CD4-positive, alpha-beta memory T cell (primary cell): ENCODE measurements around the gene ASTN2. TPM values are rescaled to one million over a fixed set of nuclear protein-coding genes. Genes with fewer than 3 reads are reported as not detected.

Source experiments
- CTCF ChIA-PET: fragments of 350-600 bp; sonication (Branson Sonifier 250); formaldehyde crosslinking; loops from one replicate; lab custom pipeline; 2021; ENCODE audit warnings: inconsistent platforms; ENCODE audit not compliant: partially characterized antibody; lab: Charles Lee
- POLR2A ChIA-PET: fragments of 350-600 bp; sonication (Branson Sonifier 250); formaldehyde crosslinking; loops from one replicate; lab custom pipeline; 2021; ENCODE audit not compliant: partially characterized antibody; lab: Charles Lee
- DNase-seq, 5 donors: peaks; one replicate each; pipeline versions ENCODE4 v3.0.0 to v3.0.0-alpha.2; 2020 to 2022; ENCODE audit warnings: mixed read lengths in 1 of 5
- H3K27ac ChIP-seq: one replicate; pipeline ENCODE4 v1.7.0; 2013; ENCODE audit warnings: low read depth, low read length
- H3K27me3 ChIP-seq: 2 replicates; pipeline ENCODE4 v1.7.0; 2013; ENCODE audit warnings: mild to moderate bottlenecking, low read length, moderate library complexity; ENCODE audit not compliant: insufficient read depth
- H3K36me3 ChIP-seq: 2 replicates; pipeline ENCODE4 v1.7.0; 2013; ENCODE audit warnings: mild to moderate bottlenecking, low read length, moderate library complexity; ENCODE audit not compliant: insufficient read depth
- H3K4me1 ChIP-seq: 2 replicates; pipeline ENCODE4 v1.7.0; 2013; ENCODE audit warnings: mild to moderate bottlenecking, low read length, moderate library complexity; ENCODE audit not compliant: insufficient read depth
- H3K4me3 ChIP-seq, 2 donors: one replicate each; pipeline ENCODE4 v1.7.0; 2013; ENCODE audit warnings: low read length in 2 of 2, mild to moderate bottlenecking in 1 of 2
- H3K9me3 ChIP-seq, 2 donors: one replicate each; pipeline ENCODE4 v1.7.0; 2013; ENCODE audit warnings: low read length in 2 of 2, control low read depth in 1 of 2; ENCODE audit not compliant: control insufficient read depth in 1 of 2
- H3K27ac Mint-ChIP-seq, 7 donors: one replicate each; pipeline ENCODE4 v1.8.0; 2020 to 2021; ENCODE audit warnings: mixed read lengths in 7 of 7, mild to moderate bottlenecking in 6 of 7, inconsistent platforms in 3 of 7, moderate library complexity in 3 of 7
- H3K27me3 Mint-ChIP-seq, 2 donors: one replicate each; pipeline ENCODE4 v1.8.0; 2020 to 2021; ENCODE audit warnings: mixed read lengths in 2 of 2
- H3K36me3 Mint-ChIP-seq, 2 donors: one replicate each; pipeline ENCODE4 v1.8.0; 2020 to 2021; ENCODE audit warnings: mixed read lengths in 2 of 2, inconsistent platforms in 1 of 2, mild to moderate bottlenecking in 1 of 2
- H3K4me1 Mint-ChIP-seq, 4 donors: one replicate each; pipeline ENCODE4 v1.8.0; 2020 to 2021; ENCODE audit warnings: mixed read lengths in 4 of 4, mild to moderate bottlenecking in 1 of 4
- H3K4me3 Mint-ChIP-seq, 8 donors: one replicate each; pipeline ENCODE4 v1.8.0; 2020 to 2021; ENCODE audit warnings: mixed read lengths in 8 of 8, mild to moderate bottlenecking in 7 of 8, moderate library complexity in 6 of 8, inconsistent platforms in 3 of 8
- H3K9me3 Mint-ChIP-seq, 8 donors: one replicate each; pipeline ENCODE4 v1.8.0; 2020 to 2021; ENCODE audit warnings: mixed read lengths in 8 of 8, mild to moderate bottlenecking in 5 of 8, inconsistent platforms in 3 of 8, moderate library complexity in 1 of 8
- intact Hi-C: fragments of 100-400 bp; cut with micrococcal nuclease; formaldehyde crosslinking; loops from one replicate; pipeline ENCODE4 v1.15.1; 2023
- polyA plus RNA-seq, 2 donors: library from polyadenylated mRNA; unstranded; fragments of 300-500 nt; fragmentation: Illumina TruSeq; gene quantifications; one replicate each; pipeline ENCODE4 v1.2.3, GENCODE V29; 2021
- total RNA-seq, 2 experiments: library from RNA; stranded (reverse); gene quantifications; one replicate each; pipeline ENCODE4 v1.2.3, GENCODE V29; 2021

The ASTN2 gene
- total and polyA plus RNA-seq, 4 experiments from 2014 or later = 2.7 to 5.9 (median 4.8) TPM

- Histone ChIP-seq H3K27ac (no peak overlapping the region), H3K36me3 (no peaks in the 10 kb centered on the region), H3K27me3 (no peaks in the 10 kb centered on the region), H3K4me3 (no peak overlapping the region), H3K9me3 (peaks cover 0 to 3% of the 10 kb centered on the region in 2 donors), H3K4me1 (no peaks in the 10 kb centered on the region)
- no peak for DNase-seq
- ChIA-PET POLR2A (no interaction called here), CTCF (no interaction called here)
- intact Hi-C loops = no loop called here
- H3K4me1 Mint-ChIP-seq = no peaks in the 10 kb centered on the region
- peaks cover 3 to 21% of the 10 kb centered on the region in 2 donors for H3K36me3 Mint-ChIP-seq
- no peak overlapping the region for H3K27ac Mint-ChIP-seq
- H3K9me3 Mint-ChIP-seq = peaks cover 0 to 28% (median 21%) of the 10 kb centered on the region in 8 donors
- H3K4me3 Mint-ChIP-seq = no peak overlapping the region
- H3K27me3 Mint-ChIP-seq = no peaks in the 10 kb centered on the region
These were observed 961.1 kb downstream of the ASTN2 start for GRCh38 chr9:116453785-116454184.

- Histone ChIP-seq H3K4me1 (no peaks in the 10 kb centered on the region), H3K27me3 (no peaks in the 10 kb centered on the region), H3K4me3 (no peak overlapping the region), H3K27ac (no peak overlapping the region), H3K9me3 (peaks cover 0 to 3% of the 10 kb centered on the region in 2 donors), H3K36me3 (no peaks in the 10 kb centered on the region)
- no peak overlapping the region for H3K27ac Mint-ChIP-seq
- H3K4me3 Mint-ChIP-seq = no peak overlapping the region
- no peaks in the 10 kb centered on the region for H3K27me3 Mint-ChIP-seq
- peaks cover 3 to 21% of the 10 kb centered on the region in 2 donors for H3K36me3 Mint-ChIP-seq
- intact Hi-C loops = no loop called here
- H3K9me3 Mint-ChIP-seq = peaks cover 0 to 24% (median 17%) of the 10 kb centered on the region in 8 donors
- ChIA-PET POLR2A (no interaction called here), CTCF (no interaction called here)
- no peak for DNase-seq
- H3K4me1 Mint-ChIP-seq = no peaks in the 10 kb centered on the region
These were observed 962.2 kb downstream of the ASTN2 start for GRCh38 chr9:116452634-116453033.

- peaks cover 0 to 21% (median 14%) of the 10 kb centered on the region in 8 donors for H3K9me3 Mint-ChIP-seq
- no peak overlapping the region for H3K27ac Mint-ChIP-seq
- Histone ChIP-seq H3K27me3 (no peaks in the 10 kb centered on the region), H3K27ac (no peak overlapping the region), H3K9me3 (no peaks in the 10 kb centered on the region), H3K4me3 (no peak overlapping the region), H3K36me3 (no peaks in the 10 kb centered on the region), H3K4me1 (no peaks in the 10 kb centered on the region)
- CTCF ChIA-PET = no interaction called here
- intact Hi-C loops = no loop called here
- no peaks in the 10 kb centered on the region for H3K27me3 Mint-ChIP-seq
- no peak for DNase-seq
- no peaks in the 10 kb centered on the region for H3K4me1 Mint-ChIP-seq
- POLR2A ChIA-PET = no interaction called here
- H3K36me3 Mint-ChIP-seq = peaks cover 3 to 22% of the 10 kb centered on the region in 2 donors
- no peak overlapping the region for H3K4me3 Mint-ChIP-seq
These were observed 962.6 kb downstream of the ASTN2 start for GRCh38 chr9:116452227-116452626.

GRCh38 chr9:116451500-116452115, 963.2 kb downstream of the ASTN2 start:
- Histone ChIP-seq H3K4me3 (no peak overlapping the region), H3K9me3 (no peaks in the 10 kb centered on the region), H3K27ac (no peak overlapping the region), H3K4me1 (no peaks in the 10 kb centered on the region), H3K27me3 (no peaks in the 10 kb centered on the region), H3K36me3 (no peaks in the 10 kb centered on the region)
- H3K4me1 Mint-ChIP-seq = no peaks in the 10 kb centered on the region
- CTCF ChIA-PET = no interaction called here
- H3K27me3 Mint-ChIP-seq = no peaks in the 10 kb centered on the region
- DNase-seq = no peak
- peaks cover 0 to 15% (median 9%) of the 10 kb centered on the region in 8 donors for H3K9me3 Mint-ChIP-seq
- H3K4me3 Mint-ChIP-seq = no peak overlapping the region
- POLR2A ChIA-PET = no interaction called here
- peaks cover 3 to 19% of the 10 kb centered on the region in 2 donors for H3K36me3 Mint-ChIP-seq
- intact Hi-C loops = no loop called here
- H3K27ac Mint-ChIP-seq = no peak overlapping the region

GRCh38 chr9:116450378-116451139, 964.3 kb downstream of the ASTN2 start:
- H3K4me1 Mint-ChIP-seq = no peaks in the 10 kb centered on the region
- Histone ChIP-seq H3K36me3 (no peaks in the 10 kb centered on the region), H3K4me3 (no peak overlapping the region), H3K27me3 (no peaks in the 10 kb centered on the region), H3K4me1 (no peaks in the 10 kb centered on the region), H3K9me3 (no peaks in the 10 kb centered on the region), H3K27ac (no peak overlapping the region)
- peaks cover 3 to 11% of the 10 kb centered on the region in 2 donors for H3K36me3 Mint-ChIP-seq
- DNase-seq = no peak
- intact Hi-C loops = no loop called here
- CTCF ChIA-PET = no interaction called here
- H3K27me3 Mint-ChIP-seq = no peaks in the 10 kb centered on the region
- H3K27ac Mint-ChIP-seq = no peak overlapping the region
- POLR2A ChIA-PET = no interaction called here
- no peak overlapping the region for H3K4me3 Mint-ChIP-seq
- H3K9me3 Mint-ChIP-seq = peaks cover 0 to 7% (median 2%) of the 10 kb centered on the region in 8 donors

GRCh38 chr9:116449949-116450348, 964.9 kb downstream of the ASTN2 start:
- intact Hi-C loops = no loop called here
- Mint-ChIP-seq H3K4me3 (no peak overlapping the region), H3K9me3 (peaks cover 0 to 7% (median 2%) of the 10 kb centered on the region in 8 donors), H3K36me3 (peaks cover 3 to 14% of the 10 kb centered on the region in 2 donors), H3K4me1 (no peaks in the 10 kb centered on the region), H3K27me3 (no peaks in the 10 kb centered on the region), H3K27ac (no peak overlapping the region)
- Histone ChIP-seq H3K36me3 (no peaks in the 10 kb centered on the region), H3K27me3 (no peaks in the 10 kb centered on the region), H3K4me3 (no peak overlapping the region), H3K9me3 (no peaks in the 10 kb centered on the region), H3K27ac (no peak overlapping the region), H3K4me1 (no peaks in the 10 kb centered on the region)
- CTCF ChIA-PET = no interaction called here
- no peak for DNase-seq
- POLR2A ChIA-PET = no interaction called here

GRCh38 chr9:116448431-116448830, 966.4 kb downstream of the ASTN2 start:
- Mint-ChIP-seq H3K27me3 (no peaks in the 10 kb centered on the region), H3K4me3 (no peak overlapping the region), H3K4me1 (no peaks in the 10 kb centered on the region), H3K27ac (no peak overlapping the region), H3K9me3 (peaks cover 0 to 3% (median 0%) of the 10 kb centered on the region in 8 donors), H3K36me3 (peaks cover 0 to 13% of the 10 kb centered on the region in 2 donors)
- Histone ChIP-seq H3K9me3 (no peaks in the 10 kb centered on the region), H3K36me3 (no peaks in the 10 kb centered on the region), H3K4me3 (no peak overlapping the region), H3K27me3 (no peaks in the 10 kb centered on the region), H3K4me1 (no peaks in the 10 kb centered on the region), H3K27ac (no peak overlapping the region)
- ChIA-PET POLR2A (no interaction called here), CTCF (no interaction called here)
- intact Hi-C loops = no loop called here
- no peak for DNase-seq
